ENCODE data around the gene OPN4. TPM values are rescaled to one million over a fixed set of nuclear protein-coding genes. Genes with fewer than 3 reads are reported as not detected.

Gene OPN4
- total and polyA plus RNA-seq, 2 experiments from 2014 or later = not detected

GRCh38 chr10:86651021-86651471 is 3.3 kb upstream of the OPN4 start:
- Histone ChIP-seq H3F3A (ENCODE audit: insufficient read depth) (0 out of 2 replicates have a peak, but pooled peaks cover 8% of the 10 kb centered on the region), H3K4me2 (ENCODE audit: unreplicated experiment) (no peak overlapping the region), H3K4me1 (ENCODE audit: insufficient read depth) (peaks cover 21% of the 10 kb centered on the region), H3K27ac (no peak overlapping the region), H3K9ac (no peak overlapping the region), H2AFZ (no peak overlapping the region), H4K20me1 (ENCODE audit: insufficient read depth) (no peaks in the 10 kb centered on the region), H3K4me3 (no peak overlapping the region), H3K27me3 (replicated peaks; ENCODE audit: insufficient read depth) (no peaks in the 10 kb centered on the region), H3K36me3 (ENCODE audit: low read depth) (no peaks in the 10 kb centered on the region), H3K79me2 (ENCODE audit: insufficient read depth) (no peaks in the 10 kb centered on the region), H3K9me3 (ENCODE audit: low read depth) (no peaks in the 10 kb centered on the region), H3K9me2 (ENCODE audit: insufficient read depth) (no peaks in the 10 kb centered on the region)
- 79 to 81% methylated on average over 8 of the region's 8 CpGs for WGBS, 2 experiments (ENCODE audit: low coverage in 1 of 2, low lambda C conversion rate in 2 of 2, missing lambda C conversion rate in 2 of 2)
- TF ChIP-seq EZH2 (IDR thresholded peaks at IDR 0.05; ENCODE audit: insufficient read depth, poor library complexity, severe bottlenecking) (no peak), EZH2phosphoT487 (IDR thresholded peaks at IDR 0.05; ENCODE audit: insufficient read depth, low read depth) (no peak)
- in situ Hi-C loops (cut with MboI) = no loop called here
- no peak for DNase-seq

- no peaks in the 10 kb centered on the region for H4K20me1 ChIP-seq (ENCODE audit: insufficient read depth)
- no peak overlapping the region for H3K4me2 ChIP-seq (ENCODE audit: unreplicated experiment)
- 0 out of 2 replicates have a peak, but pooled peaks cover 8% of the 10 kb centered on the region for H3F3A ChIP-seq (ENCODE audit: insufficient read depth)
- H3K36me3 ChIP-seq (ENCODE audit: low read depth) = no peaks in the 10 kb centered on the region
- H3K27ac ChIP-seq = no peak overlapping the region
- H3K4me3 ChIP-seq = no peak overlapping the region
- H3K4me1 ChIP-seq (ENCODE audit: insufficient read depth) = peaks cover 21% of the 10 kb centered on the region
- no peaks in the 10 kb centered on the region for H3K9me2 ChIP-seq (ENCODE audit: insufficient read depth)
- no peaks in the 10 kb centered on the region for H3K79me2 ChIP-seq (ENCODE audit: insufficient read depth)
- H3K9me3 ChIP-seq (ENCODE audit: low read depth) = no peaks in the 10 kb centered on the region
- no peak for DNase-seq
- no peak overlapping the region for H2AFZ ChIP-seq
- no peak for TF ChIP-seq EZH2 (IDR thresholded peaks at IDR 0.05; ENCODE audit: insufficient read depth, poor library complexity, severe bottlenecking)
- WGBS, 2 experiments (ENCODE audit: low coverage in 1 of 2, low lambda C conversion rate in 2 of 2, missing lambda C conversion rate in 2 of 2) = 81 to 85% methylated on average over 16 of the region's 16 CpGs
- no peaks in the 10 kb centered on the region for H3K27me3 ChIP-seq (replicated peaks; ENCODE audit: insufficient read depth)
- in situ Hi-C loops (cut with MboI) = no loop called here
- H3K9ac ChIP-seq = no peak overlapping the region
These were observed 2.6 kb upstream of the OPN4 start for GRCh38 chr10:86651631-86652331.

GRCh38 chr10:86652361-86653202 is 1.8 kb upstream of the OPN4 start:
- Histone ChIP-seq H3K27me3 (replicated peaks; ENCODE audit: insufficient read depth) (no peaks in the 10 kb centered on the region), H3K9ac (no peak overlapping the region), H3K4me3 (no peak overlapping the region), H3F3A (ENCODE audit: insufficient read depth) (0 out of 2 replicates have a peak, but pooled peaks cover 7% of the 10 kb centered on the region), H3K79me2 (ENCODE audit: insufficient read depth) (no peaks in the 10 kb centered on the region), H4K20me1 (ENCODE audit: insufficient read depth) (no peaks in the 10 kb centered on the region), H2AFZ (no peak overlapping the region), H3K36me3 (ENCODE audit: low read depth) (no peaks in the 10 kb centered on the region), H3K9me2 (ENCODE audit: insufficient read depth) (no peaks in the 10 kb centered on the region), H3K9me3 (ENCODE audit: low read depth) (no peaks in the 10 kb centered on the region), H3K4me1 (ENCODE audit: insufficient read depth) (peaks cover 18% of the 10 kb centered on the region), H3K27ac (no peak overlapping the region), H3K4me2 (ENCODE audit: unreplicated experiment) (no peak overlapping the region)
- 79 to 81% methylated on average over 14 of the region's 14 CpGs for WGBS, 2 experiments (ENCODE audit: low coverage in 1 of 2, low lambda C conversion rate in 2 of 2, missing lambda C conversion rate in 2 of 2)
- TF ChIP-seq EZH2phosphoT487 (IDR thresholded peaks at IDR 0.05; ENCODE audit: insufficient read depth, low read depth) (no peak), EZH2 (IDR thresholded peaks at IDR 0.05; ENCODE audit: insufficient read depth, poor library complexity, severe bottlenecking) (no peak)
- no peak for DNase-seq
- in situ Hi-C loops (cut with MboI) = no loop called here

- H3K4me2 ChIP-seq (ENCODE audit: unreplicated experiment) = no peak overlapping the region
- H3K9ac ChIP-seq = no peak overlapping the region
- H3K36me3 ChIP-seq (ENCODE audit: low read depth) = no peaks in the 10 kb centered on the region
- H2AFZ ChIP-seq = no peak overlapping the region
- no peaks in the 10 kb centered on the region for H3K79me2 ChIP-seq (ENCODE audit: insufficient read depth)
- H3F3A ChIP-seq (ENCODE audit: insufficient read depth) = no peaks in the 10 kb centered on the region
- no peaks in the 10 kb centered on the region for H3K9me3 ChIP-seq (ENCODE audit: low read depth)
- no peaks in the 10 kb centered on the region for H3K27me3 ChIP-seq (replicated peaks; ENCODE audit: insufficient read depth)
- H3K27ac ChIP-seq = no peak overlapping the region
- in situ Hi-C loops (cut with MboI) = no loop called here
- TF ChIP-seq EZH2phosphoT487 (IDR thresholded peaks at IDR 0.05; ENCODE audit: insufficient read depth, low read depth) (no peak), EZH2 (IDR thresholded peaks at IDR 0.05; ENCODE audit: insufficient read depth, poor library complexity, severe bottlenecking) (no peak)
- no peak overlapping the region for H3K4me3 ChIP-seq
- peaks cover 10% of the 10 kb centered on the region for H3K4me1 ChIP-seq (ENCODE audit: insufficient read depth)
- DNase-seq = no peak
- WGBS, 2 experiments (ENCODE audit: low coverage in 1 of 2, low lambda C conversion rate in 2 of 2, missing lambda C conversion rate in 2 of 2) = 78 to 81% methylated on average over 3 of the region's 3 CpGs
- H3K9me2 ChIP-seq (ENCODE audit: insufficient read depth) = no peaks in the 10 kb centered on the region
- no peaks in the 10 kb centered on the region for H4K20me1 ChIP-seq (ENCODE audit: insufficient read depth)
These were observed 968 bp upstream of the OPN4 start for GRCh38 chr10:86653379-86653778.
